Measurements from ENCODE around the gene OR2AG2. TPM values are rescaled to one million over a fixed set of nuclear protein-coding genes. Genes with fewer than 3 reads are reported as not detected.

OR2AG2 gene
- total RNA-seq, 3 donors from 2014 or later (not counting 1 experiment from before 2014, with no cell fraction given) = not detected

Other genes with a start within 250 kb of the OR2AG2 start
- 10 to 100 TPM; 31.3 to 35.9 (median 31.9) TPM for gene RRP8, start 168.4 kb downstream of the OR2AG2 start, total RNA-seq
- gene ILK, start 168.2 kb downstream of the OR2AG2 start, total RNA-seq = 100 to 1,000 TPM; 109 to 145 (median 142) TPM
- 100 to 1,000 TPM; 154 to 191 (median 158) TPM for gene TAF10, start 159.8 kb downstream of the OR2AG2 start, total RNA-seq
- gene TPP1, start 152.6 kb downstream of the OR2AG2 start, total RNA-seq = 100 to 1,000 TPM; 123 to 135 (median 131) TPM
- 1 to 10 TPM in 1 of 3 donors, under 1 TPM in 2; 0.49 to 1.0 (median 0.83) TPM for gene DCHS1, start 116.2 kb downstream of the OR2AG2 start, total RNA-seq
- gene MRPL17, start 88.6 kb downstream of the OR2AG2 start, total RNA-seq = 10 to 100 TPM in 2 of 3 donors, 1 to 10 TPM in 1; 9.0 to 11.8 (median 11.4) TPM
- not detected for gene OR2AG1, start 11.0 kb upstream of the OR2AG2 start, total RNA-seq
- gene OR6A2, start 27.7 kb upstream of the OR2AG2 start, total RNA-seq = not detected
- gene OR10A5, start 73.7 kb upstream of the OR2AG2 start, total RNA-seq = not detected
- gene OR10A2, start 91.1 kb upstream of the OR2AG2 start, total RNA-seq = under 1 TPM in 1 of 3 donors, not detected in 2; 0.05 TPM
- not detected for gene OR10A4, start 104.6 kb upstream of the OR2AG2 start, total RNA-seq
- gene OR2D2, start 120.5 kb upstream of the OR2AG2 start, total RNA-seq = not detected
- not detected for gene OR2D3, start 149.0 kb upstream of the OR2AG2 start, total RNA-seq
- gene ZNF215, start 154.4 kb upstream of the OR2AG2 start, total RNA-seq = under 1 TPM in 2 of 3 donors, not detected in 1; 0.26 to 0.80 TPM
- gene ZNF214, start 248.4 kb upstream of the OR2AG2 start, total RNA-seq = not detected
- gene NLRP14, start 248.5 kb upstream of the OR2AG2 start, total RNA-seq = not detected